HUDEP-2 (cell line): Measurements from ENCODE around the gene DNAJB6.

ENCODE experiments used
- DNase-seq, 76 experiments: peaks; one replicate each; lab custom pipeline; 2025; ENCODE audit not compliant: unreplicated experiment in 76 of 76; lab: John Stamatoyannopoulos, UW

DNAJB6 gene

DNA sequence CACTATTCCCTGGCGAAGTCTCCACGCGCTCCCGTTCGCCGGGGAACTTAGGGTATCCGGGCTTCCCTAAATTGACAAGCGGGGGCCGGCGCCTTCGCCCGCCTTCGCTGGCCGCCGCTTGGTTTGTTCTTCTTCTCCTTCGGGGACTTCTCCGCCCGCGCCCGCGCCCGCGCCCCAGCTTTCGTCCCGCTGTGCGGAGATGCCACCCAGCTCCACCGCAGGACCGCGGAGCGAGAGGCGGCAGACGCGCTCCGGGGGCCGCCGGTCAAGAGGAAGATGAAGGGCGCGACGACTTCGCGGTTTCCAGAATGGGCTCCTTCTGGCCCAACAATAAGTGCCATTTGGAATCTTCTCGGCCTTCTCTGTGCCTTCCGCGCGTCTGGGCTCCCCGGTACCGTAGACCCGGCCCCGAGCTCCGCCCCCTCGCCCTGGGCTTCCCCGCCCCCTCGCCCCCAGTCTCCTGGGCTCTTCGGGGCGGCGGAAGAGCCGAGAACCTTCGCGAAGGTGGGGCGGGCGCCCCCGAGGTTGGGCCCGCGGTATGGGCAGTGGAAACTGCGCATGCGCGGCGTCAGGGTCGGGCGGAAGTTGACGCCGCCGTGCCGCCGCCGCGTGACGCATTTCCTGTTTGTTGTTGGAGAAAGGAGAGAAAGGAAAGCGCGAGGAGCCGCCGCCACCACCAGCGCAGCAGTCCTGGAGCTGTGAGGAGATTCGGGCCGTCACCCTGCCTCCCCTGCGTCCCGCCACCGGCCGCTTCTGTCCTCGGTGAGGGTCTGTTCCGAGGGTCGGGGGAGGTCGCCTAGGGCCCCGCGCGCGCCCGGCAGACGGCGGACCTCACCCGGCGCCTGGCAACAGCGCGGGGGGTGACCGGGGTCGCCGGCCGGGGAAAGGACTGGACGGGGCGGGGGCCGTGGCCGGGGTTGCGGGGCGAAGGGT is at the start of gene DNAJB6:
TSS of gene DNAJB6 (plus strand) at position 622 of the 933 bp plus-strand sequence. CDS start 21,569 bp downstream, outside the sequence.
- DNase-seq: peak in 75 of 76 experiments; percentile 17 to 93 (median 85)

DNA sequence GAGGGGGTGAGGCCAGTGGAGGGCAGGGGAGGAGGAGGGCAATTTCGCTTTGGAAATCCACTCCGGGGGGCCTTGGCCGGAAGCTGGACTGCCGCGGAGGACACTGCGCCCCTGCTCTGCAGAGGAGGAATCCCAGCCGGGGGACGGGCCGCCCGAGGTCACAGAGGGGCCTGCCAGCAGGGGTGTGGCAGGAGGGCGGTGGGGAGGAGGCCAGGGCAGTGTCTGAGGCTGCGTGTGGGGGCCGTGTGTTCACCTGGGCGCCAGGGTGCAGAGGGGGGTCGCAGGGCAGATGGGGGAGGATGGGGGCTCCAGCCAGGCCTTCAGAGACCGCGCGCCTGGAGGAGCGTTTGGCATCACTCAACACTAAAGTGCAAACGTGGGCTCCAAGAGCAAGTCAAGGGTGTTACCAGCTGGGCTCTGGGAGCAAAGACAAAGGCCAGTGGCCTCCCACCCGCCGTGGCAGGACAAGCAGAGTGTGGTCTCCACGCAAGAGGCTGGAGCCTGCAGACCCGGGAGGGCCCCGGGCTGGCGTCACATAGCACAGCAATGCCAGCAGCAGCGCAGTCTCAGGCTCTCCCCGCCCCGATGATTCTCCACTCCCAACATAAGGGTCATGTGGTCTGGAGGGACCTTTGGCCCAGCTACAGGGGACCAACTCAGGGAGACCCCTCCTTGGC is 45.3 kb upstream of the DNAJB6 start:
- no peak for DNase-seq

DNA sequence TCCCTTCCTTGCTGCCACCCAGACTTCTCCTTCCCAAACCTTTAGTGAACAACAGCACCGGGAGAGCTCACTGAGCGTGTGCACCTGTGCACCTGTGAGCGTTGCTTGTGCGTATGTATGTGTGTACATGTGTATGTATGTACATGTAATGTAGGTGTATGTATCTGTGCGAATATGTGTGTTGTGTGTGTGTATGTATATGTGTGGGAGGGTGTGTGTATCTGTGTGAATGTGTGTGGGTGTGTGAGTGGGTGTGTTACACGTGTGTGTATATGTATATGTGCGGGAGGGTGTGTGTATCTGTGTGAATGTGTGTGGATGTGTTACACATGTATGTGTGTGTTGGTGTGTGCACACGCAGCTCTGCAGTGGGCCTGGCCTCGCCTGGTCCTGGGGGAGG is 44.5 kb upstream of the DNAJB6 start:
- no peak for DNase-seq

DNA sequence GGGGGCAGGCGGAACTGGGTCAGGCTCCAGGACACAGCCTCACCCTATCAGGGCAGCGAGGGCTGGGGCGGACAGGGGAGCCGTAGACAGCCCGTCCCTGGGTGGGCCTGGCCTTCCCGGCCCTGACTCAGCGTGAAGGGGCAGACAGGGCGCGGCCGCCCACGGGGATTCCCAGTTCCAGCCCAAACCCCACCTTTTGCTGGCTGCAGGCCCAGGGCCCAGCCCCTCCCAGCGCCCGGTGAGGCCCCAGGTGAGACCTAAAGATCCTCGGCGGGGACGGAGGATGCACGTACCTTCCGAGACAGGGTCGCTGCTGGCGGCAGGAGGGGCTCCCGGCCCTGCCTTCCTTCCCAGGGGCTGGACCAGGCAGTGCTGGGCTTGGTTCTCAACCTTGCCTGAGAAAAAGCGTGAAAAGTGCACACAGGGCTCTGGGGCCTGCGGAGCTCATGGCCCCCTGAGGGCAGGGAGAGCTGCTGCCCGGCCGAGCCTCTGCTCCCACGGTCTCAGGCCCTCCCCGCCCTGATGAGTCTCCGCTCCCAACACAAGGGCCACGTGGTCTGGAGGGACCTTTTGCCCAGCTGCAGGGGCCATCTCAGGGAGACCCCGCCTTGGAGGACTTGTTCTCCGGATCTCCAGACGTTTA is 43.9 kb upstream of the DNAJB6 start:
- no peak for DNase-seq

DNA sequence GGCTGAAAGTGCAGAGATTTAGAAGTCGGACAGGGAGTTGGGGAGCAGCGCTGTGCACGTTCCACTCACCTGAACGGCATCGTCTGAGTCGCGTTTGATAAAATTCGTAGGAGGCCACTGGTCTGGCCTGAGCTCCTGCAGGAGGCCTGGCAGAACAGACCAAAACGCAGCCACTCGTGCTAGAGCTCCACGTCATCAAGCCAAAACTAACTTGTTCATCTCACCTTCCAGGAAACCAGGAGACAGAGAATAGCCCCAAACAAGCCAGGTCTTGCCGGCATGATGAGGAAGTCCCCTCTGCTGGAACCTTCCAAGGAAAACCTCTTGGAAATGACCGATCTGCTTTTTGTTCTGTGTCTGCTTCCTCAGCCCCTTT is 43.4 kb upstream of the DNAJB6 start:
- no peak for DNase-seq

DNA sequence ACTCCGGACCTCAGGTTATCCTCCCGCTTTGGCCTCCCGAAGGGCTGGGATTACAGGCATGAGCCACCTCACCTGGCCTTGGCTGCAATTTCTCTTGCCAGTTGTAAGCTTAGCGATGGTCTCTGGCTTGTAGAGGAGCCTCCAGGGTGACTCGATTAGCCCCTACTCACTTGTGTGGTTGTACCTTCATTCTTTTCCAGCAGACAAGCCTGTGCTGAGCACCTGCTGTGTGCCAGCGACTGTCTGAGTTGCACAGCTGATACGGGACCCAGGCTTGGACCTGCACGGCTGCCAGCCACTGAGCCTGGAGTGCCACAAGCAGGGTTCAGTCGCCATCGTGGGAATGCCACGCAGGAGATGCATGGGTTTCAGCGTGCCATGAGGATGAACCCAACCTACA is 42.0 kb upstream of the DNAJB6 start:
- DNase-seq: no peak

DNA sequence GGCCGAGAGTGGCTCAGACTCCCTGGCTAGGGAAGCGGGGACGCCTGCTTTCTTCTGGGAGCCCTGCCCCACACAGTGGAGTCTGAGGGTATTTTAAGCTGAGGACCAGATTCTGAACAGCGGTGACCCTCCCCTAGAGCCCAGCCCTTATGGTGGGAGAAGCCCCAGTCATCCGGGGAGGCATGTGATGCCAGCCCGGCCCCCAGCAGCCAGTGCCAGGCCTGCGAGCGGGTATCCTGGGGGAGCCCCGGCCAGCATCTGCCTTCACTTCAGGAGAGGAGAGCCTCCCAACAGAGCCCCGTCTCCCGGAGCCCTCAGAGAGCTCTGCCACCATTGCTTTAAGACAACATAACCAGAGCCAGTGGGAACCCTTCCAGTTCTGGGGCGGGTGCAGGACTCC is 41.5 kb upstream of the DNAJB6 start:
- no peak for DNase-seq

DNA sequence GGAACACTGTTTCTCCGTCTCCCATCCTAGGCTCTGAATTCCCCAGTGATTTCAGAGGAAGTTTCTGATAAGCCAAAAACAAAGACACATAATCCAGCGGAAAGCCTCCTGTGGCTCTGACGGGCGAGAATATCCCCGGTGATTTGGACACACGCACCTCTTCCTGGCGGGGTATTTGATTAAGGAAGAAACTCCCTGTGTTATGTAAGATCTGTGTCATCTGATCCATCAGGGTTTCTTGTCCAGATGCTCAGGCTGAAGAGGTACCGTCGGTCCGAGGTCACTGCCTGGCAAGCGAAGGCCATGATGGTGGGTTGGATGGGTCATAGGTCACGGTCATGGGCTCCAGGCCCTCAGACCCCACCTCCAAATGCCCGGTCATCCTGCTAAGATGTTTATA is 39.6 kb upstream of the DNAJB6 start:
- no peak for DNase-seq

DNA sequence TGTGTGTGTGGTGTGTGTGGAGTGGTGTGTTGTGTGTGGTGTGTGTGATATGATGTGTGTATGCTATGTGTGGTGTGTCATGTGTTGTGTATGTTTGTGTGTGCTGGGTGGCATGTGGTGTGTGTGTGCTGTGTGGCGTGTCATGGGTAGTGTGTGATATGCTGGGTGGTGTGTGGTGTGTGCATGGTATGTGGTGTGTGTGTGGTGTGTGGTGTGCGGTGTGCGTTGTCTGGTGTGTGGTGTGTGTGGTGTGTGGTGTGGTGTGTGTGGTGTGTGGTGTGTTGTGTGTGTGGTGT is 37.5 kb upstream of the DNAJB6 start:
- DNase-seq: no peak

DNA sequence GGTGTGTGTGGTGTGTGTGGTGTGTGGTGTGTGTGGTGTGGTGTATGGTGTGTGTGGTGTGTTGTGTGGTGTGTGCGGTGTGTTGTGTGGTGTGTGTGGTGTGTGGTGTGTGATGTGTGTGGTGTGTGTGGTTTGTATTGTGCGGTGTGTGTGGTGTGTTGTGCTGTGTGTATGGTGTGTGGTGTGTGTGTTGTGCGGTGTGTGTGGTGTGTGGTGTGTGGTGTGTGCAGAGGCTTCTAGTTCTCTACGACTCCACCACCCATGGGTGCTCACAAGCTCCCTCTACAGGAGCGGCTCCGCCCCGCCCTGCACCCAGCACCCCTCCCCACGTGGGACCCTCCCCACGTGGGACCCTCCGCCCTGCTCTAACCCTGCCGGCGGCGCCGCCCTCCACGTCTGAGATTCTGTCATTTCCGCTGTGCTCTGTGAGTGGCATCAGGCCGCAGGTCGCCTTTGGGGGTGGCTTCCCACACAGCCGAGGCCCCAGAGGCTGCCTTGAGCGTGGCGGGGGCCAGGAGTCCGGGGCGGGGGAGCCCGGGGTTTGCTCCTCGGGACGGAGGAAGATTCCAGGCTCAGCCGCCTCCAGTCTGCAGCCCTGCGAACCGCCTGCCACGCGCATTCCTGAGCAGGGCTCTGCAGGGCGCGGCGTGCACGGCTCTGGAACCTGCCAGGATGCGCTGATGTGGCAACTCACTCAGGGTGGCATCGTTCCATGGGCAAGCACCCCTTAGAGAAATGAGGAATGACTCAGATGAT is 37.0 kb upstream of the DNAJB6 start:
- DNase-seq: no peak

DNA sequence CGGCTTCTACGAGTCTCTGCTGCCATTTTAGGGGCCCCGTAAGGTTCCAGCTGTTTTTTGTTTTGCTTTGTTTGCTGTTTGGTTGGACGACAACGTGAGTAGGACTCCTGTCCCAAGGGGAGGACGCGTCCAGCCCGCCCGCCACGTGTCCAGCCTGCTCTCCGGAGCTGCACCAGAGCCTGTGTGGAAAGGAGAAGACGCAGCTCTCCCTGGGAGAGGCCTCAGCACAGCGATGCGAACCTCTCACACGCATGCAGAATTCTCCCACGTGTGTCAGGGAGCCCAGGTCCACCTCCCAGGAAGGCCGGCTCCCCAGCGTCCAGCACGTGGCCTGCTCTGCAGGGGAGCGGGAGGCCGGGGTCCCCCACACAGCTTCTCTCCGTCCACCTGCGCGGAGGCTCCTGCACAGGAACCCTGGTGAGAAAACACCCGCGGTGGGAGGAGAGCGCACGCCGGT is 36.4 kb upstream of the DNAJB6 start:
- DNase-seq: no peak

DNA sequence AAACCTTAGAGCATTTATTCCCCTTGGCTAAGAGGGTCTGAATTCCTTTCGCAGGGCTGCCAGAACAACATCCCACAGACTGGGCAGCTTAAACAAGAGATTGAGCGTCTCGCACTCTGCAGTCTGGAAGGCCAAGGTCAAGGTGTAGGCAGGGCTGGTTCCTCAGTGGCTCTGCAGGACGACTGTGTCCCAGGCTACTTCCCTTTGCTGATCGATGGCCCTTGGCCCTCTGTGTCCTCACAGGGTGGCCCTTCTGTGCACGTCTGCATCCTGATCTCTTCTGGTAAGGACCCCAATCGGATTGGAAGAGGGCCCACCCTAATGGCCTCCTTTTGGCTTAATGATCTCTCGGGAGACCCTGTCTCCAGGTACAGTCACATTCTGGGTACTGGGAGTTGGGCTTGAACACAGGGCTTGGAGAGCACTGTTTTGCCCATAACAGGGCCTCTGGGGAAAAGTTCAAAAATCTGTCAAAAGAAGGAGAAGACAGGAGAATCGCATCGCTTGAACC is 35.1 kb upstream of the DNAJB6 start:
- no peak for DNase-seq

DNA sequence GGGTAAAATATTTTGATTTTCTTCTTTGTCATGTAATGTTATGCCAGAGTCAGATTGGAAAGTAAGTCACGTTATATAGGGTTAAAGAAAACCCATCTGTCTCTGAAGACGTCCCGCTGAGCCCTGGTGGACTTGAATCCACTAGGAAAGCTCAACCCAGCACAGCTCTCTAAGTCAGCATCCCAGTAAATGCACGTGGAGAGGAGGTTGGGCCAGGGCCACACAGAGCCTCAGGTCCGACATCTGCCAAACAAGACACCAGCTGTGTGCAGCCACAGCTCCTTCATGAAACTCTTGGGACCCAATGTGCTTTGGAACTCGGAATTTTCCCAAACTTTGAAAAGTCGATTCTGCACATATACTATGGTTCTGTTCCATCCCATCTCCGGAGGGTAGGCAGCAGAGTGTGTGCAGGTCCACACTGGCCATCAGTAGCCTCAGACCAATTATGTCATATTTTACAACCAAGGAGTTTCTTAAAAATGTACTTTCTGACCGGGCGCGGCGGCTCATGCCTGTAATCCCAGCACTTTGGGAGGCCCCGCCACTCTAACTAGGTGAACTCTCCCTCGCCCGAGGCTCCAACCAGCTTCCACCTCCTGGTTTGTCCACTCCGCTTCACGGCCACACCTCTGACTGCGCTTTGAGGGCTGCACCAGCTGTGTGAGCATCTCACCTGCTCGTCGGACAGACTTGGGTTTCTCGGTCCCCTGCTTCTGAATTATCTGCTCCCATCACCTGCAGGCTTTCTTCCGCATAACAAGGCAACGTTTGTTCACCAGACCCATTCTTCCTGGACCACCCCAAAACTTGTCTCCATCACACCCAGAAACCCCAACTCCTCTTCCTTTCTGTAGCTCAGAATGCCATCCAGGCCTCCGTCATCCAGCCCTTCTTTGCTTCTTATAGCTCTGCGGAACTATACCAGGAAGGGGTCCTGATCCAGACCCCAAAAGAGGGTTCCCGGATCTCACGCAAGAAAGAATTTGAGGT is 29.7 kb upstream of the DNAJB6 start:
- DNase-seq: no peak

DNA sequence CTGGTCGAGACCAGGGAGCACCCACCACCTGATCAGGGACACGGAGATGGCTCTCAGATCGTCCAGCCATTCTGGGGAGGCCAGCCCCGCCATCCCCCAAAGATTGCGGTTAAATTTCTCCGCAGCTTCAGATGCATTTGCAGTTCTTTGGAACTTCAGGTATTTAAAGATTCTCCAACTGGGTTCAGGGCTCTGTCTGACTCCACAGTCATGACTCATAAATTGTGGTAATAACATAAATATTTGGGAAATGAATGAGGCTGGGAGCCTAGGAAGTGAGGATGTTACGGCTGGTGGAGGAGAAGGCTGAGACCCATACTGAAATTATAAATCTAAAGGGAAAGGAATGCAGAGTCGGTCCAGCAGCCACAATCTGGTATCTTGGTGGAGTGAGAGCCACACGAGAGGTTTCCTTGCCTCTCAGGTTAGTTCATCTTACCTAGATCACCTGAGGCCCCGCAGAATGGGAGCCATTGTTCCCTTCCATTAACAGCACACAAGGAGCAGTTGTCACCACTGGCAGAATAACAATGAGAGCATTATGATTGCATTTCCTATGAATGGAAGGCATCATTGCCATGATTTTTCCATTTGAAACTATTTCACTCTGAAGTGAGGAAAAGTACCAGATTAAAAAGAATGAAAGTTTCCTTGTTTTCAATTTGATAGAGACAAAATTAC is 26.7 kb upstream of the DNAJB6 start:
- no peak for DNase-seq

DNA sequence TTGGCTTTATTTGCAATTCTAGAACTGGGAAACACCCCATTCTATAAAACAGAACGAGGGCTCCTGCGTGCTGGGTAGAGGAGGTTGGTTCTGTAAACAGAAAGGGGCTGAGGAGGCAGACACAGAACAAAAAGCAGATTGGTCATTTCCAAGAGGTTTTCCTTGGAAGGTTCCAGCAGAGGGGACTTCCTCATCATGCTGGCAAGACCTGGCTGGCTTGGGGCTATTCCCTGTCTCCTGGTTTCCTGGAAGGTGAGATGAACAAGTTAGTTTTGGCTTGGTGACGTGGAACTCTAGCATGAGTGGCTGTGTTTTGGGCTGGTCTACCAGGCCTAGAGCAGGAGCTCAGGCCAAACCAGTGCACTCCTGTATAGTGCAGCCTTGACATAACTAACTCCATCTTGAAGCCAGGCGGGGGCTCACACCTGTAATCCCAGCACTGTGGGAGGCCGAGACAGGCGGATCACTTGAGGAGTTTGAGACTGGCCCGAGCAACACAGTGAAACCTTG is 26.1 kb upstream of the DNAJB6 start:
- no peak for DNase-seq

DNA sequence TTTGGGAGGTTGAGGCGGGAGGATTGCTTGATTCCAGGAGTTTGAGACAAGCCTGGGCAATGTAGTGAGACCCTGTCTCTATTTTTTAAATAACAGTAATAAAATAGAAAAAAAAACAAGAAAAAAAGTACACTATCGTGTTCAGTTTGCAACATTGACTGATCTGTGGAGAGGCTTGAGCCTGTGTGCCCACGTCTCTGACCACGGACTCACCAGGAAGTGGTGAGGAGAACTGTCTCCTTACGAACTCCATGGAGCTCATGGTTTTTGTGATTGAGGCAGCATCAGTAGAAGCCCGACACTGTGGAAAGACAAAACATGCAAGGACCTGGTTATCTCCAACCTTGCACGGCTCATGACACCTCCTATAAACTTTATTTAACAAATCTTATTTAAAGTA is 23.9 kb upstream of the DNAJB6 start:
- DNase-seq: no peak

DNA sequence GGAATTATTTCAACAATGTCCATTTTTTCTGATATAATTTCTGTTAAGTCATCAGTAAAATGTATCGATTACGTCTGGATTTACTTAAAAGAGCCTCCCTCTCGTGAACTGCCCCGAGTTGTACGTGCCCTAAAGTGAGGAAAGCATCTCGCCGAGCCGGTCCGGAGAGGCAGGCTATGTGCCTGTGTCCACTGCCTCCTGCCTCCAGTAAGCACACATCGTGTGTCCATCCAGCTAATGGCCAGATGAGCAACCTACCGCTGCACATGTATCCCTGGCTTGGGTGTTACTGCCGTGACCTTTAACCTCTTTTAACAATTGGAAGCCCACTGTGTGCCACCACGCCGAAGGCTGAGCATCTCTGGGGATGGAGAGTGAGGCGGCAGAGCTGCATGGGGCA is 23.2 kb upstream of the DNAJB6 start:
- DNase-seq: no peak

DNA sequence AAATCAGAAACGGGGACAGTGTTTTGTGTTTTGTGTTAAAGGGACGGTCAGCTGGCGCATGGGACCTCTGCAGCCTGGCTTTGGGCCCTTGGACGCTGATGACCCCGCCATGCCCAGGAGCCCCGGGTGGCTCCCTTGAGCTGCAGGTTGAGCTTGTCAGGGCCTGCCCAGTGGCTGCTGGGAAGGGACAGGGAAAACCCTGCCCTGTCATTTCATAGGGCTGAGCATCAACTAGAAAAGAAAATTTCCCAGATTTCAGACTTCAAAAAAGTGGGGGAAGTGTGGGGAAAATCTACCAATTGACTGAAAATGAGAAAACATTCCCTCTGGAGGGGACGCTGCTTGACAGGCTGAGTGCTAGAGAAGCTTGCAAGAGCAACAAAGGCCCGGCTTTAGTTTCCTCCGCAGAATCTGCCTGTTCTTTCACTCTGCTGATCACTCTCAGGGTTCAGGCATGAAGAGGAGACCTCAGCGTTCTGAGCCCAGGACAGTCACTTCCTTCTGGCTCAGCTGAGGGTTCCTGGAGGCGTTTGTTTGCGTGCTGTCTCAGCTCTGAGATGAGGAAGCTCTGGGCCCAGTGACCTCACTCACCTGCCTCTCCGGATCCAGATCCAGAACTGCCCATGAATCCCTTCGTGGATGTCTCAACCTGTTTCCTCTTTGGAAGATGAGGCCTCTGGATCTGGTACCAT is 18.6 kb upstream of the DNAJB6 start:
- peak in 1 of 76 experiments; percentile 18 for DNase-seq
